Kidney (tissue), 14 donors: ENCODE data around the gene SOCS3. TPM values are rescaled to one million over a fixed set of nuclear protein-coding genes. Genes with fewer than 3 reads are reported as not detected.

Source experiments
- DNase-seq, 5 donors: peaks; one replicate each; pipeline ENCODE4 v3.0.0-alpha.2; 2013 to 2020
- FAIRE-seq: peaks from 2 replicates; lab custom pipeline; 2012; peaks lifted over from hg19 to GRCh38; lab: Jason Lieb, UNC
- H3K27ac ChIP-seq, 2 donors: one replicate each; pipeline ENCODE4 v1.7.0; 2013; ENCODE audit warnings: low read depth in 2 of 2, low read length in 2 of 2, inconsistent platforms in 1 of 2
- H3K27me3 ChIP-seq: one replicate; pipeline ENCODE4 v1.7.1; 2013; ENCODE audit warnings: low read length, inconsistent platforms; ENCODE audit not compliant: control insufficient read depth, insufficient read depth
- H3K36me3 ChIP-seq, 3 donors: one replicate each; pipeline versions ENCODE4 v1.7.0 to v1.7.1; 2013; ENCODE audit warnings: low read length in 3 of 3, control low read depth in 1 of 3, inconsistent platforms in 1 of 3; ENCODE audit not compliant: insufficient read depth in 3 of 3, control insufficient read depth in 2 of 3
- H3K4me1 ChIP-seq, 3 donors: one replicate each; pipeline versions ENCODE4 v1.7.0 to v1.7.1; 2013; ENCODE audit warnings: low read length in 3 of 3, inconsistent platforms in 1 of 3, low read depth in 1 of 3; ENCODE audit not compliant: control insufficient read depth in 2 of 3, insufficient read depth in 2 of 3
- H3K4me3 ChIP-seq, 3 donors: one replicate each; pipeline versions ENCODE4 v1.7.0 to v1.8.1; 2013; ENCODE audit warnings: low read length in 3 of 3, control low read depth in 1 of 3, inconsistent platforms in 1 of 3
- H3K9ac ChIP-seq, 3 donors: one replicate each; pipeline versions ENCODE4 v1.7.0 to v1.7.1; 2013; ENCODE audit warnings: low read length in 3 of 3, control low read depth in 1 of 3, inconsistent platforms in 1 of 3
- H3K9me3 ChIP-seq, 3 donors: one replicate each; pipeline versions ENCODE4 v1.7.0 to v1.7.1; 2013; ENCODE audit warnings: low read length in 3 of 3, control low read depth in 1 of 3, inconsistent platforms in 1 of 3; ENCODE audit not compliant: control insufficient read depth in 2 of 3, insufficient read depth in 1 of 3
- intact Hi-C: fragments of 100-400 bp; cut with DNase I; formaldehyde crosslinking; loops from one replicate; pipeline ENCODE4 v1.11.1; 2022
- polyA plus RNA-seq: library from polyadenylated mRNA; stranded (reverse); fragments of 350-450 nt; fragmentation: Illumina TruSeq; extraction: RNeasy Lipid Tissue Mini Kit (QIAGEN cat#74804); gene quantifications from one replicate; pipeline ENCODE4 v1.2.3, GENCODE V29; 2014; ENCODE audit warnings: low read depth, low replicate concordance; ENCODE audit not compliant: insufficient read depth
- total RNA-seq: library from RNA; stranded (reverse); fragmentation: NEBNext Ultra II Directional; extraction: Animal tissue kit (Norgen Biotek cat#: 25700); gene quantifications from one replicate; pipeline ENCODE4 v1.2.1, GENCODE V29; 2021
- TF ChIP-seq, protein P1 (sequence below): IDR thresholded peaks from 3 replicates; pipeline ENCODE4 v1.5.1; 2012; ENCODE audit warnings: mild to moderate bottlenecking, moderate library complexity, borderline replicate concordance; ENCODE audit not compliant: insufficient read depth; ENCODE audit errors: extremely low read depth
- donor health status: control.
- donor health status: control.
- donor health status: control.
- donor health status: control.
- donor health status: control.
- donor health status: DM: yes; HTN: yes; CAD: no.
- donor health status: Normal renal cell carcinoma (clear cell type).

Gene SOCS3
- total and polyA plus RNA-seq, 2 donors from 2014 or later = 31.2 to 110 TPM

DNA sequence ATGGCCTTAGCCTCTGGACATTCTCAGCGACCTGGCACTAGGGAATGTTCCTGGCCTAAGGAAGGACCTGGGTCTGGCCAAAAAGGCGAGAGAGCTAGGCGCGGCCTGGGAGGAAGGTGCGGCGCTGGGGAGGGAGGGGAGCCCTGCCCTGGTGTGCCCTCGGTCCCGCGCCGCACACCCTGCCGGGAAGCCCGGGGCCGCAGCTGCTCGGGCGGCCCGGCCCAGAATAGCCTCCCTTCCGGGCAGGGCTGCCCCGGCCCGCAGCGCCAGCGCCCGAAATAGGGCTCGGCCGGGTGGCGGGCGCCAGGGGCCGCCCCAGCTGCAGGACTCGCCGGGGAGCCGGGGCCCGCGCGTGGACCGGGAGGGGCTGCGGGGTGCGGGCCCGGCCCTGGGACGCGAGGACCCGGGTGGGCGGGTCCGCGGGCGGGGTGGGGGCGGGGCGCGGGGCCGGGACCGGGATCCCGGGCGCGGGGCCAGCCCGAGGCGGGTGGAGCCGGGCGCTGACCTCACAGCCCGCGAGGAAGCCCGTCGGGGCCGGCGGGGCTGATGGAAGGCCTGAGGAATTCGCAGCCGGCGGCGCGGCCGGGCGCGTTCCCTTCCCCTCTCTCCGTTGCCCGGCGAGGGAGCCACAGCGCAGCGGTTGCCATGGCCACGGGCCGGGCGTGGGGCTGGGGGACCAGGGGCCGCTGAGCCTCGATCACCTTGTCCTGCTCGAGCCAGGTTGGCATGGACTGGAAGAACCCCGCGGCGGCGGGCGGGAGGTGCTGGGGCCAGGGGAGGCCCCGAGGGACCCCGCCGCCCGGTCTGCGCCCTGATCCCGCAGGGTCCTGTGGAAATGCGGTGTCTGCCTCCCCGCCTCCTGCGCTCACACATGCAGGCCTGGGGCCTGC is 18.1 kb downstream of the SOCS3 start:
- Histone ChIP-seq H3K27me3 (no peaks in the 10 kb centered on the region), H3K27ac (peak overlapping the region; percentile 67 to 76), H3K4me3 (no peak overlapping the region), H3K36me3 (no peaks in the 10 kb centered on the region), H3K4me1 (peaks cover 0 to 18% (median 0%) of the 10 kb centered on the region in 3 donors), H3K9ac (no peak overlapping the region), H3K9me3 (no peaks in the 10 kb centered on the region)
- FAIRE-seq (no peak), DNase-seq (peak; percentile 84 to 96 (median 89))
- intact Hi-C loops = no loop called here
- TF ChIP-seq, protein P1, sequence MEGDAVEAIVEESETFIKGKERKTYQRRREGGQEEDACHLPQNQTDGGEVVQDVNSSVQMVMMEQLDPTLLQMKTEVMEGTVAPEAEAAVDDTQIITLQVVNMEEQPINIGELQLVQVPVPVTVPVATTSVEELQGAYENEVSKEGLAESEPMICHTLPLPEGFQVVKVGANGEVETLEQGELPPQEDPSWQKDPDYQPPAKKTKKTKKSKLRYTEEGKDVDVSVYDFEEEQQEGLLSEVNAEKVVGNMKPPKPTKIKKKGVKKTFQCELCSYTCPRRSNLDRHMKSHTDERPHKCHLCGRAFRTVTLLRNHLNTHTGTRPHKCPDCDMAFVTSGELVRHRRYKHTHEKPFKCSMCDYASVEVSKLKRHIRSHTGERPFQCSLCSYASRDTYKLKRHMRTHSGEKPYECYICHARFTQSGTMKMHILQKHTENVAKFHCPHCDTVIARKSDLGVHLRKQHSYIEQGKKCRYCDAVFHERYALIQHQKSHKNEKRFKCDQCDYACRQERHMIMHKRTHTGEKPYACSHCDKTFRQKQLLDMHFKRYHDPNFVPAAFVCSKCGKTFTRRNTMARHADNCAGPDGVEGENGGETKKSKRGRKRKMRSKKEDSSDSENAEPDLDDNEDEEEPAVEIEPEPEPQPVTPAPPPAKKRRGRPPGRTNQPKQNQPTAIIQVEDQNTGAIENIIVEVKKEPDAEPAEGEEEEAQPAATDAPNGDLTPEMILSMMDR = no peak

DNA sequence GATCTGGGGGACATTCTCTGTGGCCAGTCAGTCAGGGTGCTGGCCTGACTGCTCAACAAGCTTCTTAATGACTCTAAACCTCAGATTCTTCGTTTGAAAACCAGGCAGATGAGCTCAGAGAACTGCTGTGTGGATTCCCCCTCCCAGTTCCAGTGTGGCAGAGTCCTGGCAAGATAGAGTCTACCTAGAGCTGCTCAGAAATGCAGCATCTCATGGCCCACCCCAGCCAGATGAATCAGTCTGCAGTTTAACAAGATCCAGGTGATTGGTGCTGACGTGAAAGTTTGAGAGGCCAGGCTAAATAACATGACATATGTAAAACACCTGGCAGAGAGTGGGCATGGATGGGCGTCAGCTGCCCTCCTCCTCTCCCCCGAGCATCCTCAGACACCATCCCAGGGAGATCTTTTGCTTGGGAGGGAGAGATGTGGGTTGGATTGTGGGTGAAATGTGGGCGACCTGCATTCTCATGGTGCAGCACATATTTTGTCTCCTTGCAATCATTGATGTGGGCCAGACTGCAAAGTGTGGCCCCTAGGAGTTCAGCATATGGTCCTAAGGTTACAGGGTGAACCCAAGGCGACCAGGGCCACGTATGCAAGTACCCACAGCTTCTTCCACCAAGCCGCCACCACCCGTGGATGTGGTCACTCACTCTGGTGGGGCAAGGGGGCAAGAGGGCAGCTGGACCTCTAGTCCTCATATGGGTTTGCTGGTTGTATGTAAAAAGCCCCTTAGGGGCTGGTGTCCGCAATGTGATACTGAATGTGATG is 19.5 kb downstream of the SOCS3 start:
- Histone ChIP-seq H3K4me3 (no peak overlapping the region), H3K27me3 (no peaks in the 10 kb centered on the region), H3K27ac (no peak overlapping the region), H3K9ac (no peak overlapping the region), H3K4me1 (peaks cover 0 to 15% (median 0%) of the 10 kb centered on the region in 3 donors), H3K9me3 (no peaks in the 10 kb centered on the region), H3K36me3 (no peaks in the 10 kb centered on the region)
- DNase-seq (no peak), FAIRE-seq (no peak)
- TF ChIP-seq, protein P1 = no peak
- intact Hi-C loops = no loop called here

DNA sequence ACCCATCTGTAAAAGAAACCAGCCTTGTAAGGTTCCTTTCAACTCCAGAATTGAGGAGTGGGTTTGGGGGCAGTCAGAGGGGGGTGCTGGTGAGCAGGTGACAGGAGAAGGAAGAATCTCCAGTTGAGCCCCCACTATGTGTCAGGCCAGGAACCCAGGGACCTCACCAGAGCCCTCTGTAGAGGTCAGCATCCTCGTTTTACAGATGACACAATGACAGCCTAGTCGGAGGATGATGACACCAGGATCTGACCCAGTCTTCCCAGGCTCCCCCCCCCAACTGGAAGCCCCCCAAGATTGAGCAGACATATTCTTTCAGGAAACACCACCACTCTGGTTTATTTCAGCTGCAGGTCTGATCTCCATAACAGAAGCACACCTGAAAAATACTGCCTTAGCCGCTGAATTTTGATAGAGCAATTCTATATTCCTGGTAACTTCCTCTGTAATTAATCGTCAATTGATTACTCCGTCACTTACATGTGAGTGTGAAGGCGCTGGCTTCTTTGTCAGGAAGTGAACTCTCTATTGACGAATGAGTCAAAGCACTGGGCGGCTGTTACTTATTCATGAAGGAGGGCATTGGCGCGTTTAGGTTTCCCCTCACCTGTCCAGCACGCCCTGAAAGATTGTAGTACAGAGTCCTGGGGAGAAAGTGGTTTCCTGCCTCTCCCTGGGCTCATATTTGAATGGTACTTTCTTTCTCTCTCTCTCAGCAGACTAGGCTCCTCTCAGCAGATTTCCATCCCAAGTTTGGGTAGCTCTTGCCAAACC is 21.2 kb downstream of the SOCS3 start:
- Histone ChIP-seq H3K27ac (no peak overlapping the region), H3K9ac (no peak overlapping the region), H3K36me3 (no peaks in the 10 kb centered on the region), H3K4me3 (no peak overlapping the region), H3K4me1 (peaks cover 0 to 7% (median 0%) of the 10 kb centered on the region in 3 donors), H3K9me3 (no peaks in the 10 kb centered on the region), H3K27me3 (no peaks in the 10 kb centered on the region)
- DNase-seq (no peak), FAIRE-seq (no peak)
- TF ChIP-seq, protein P1 = no peak
- intact Hi-C loops = no loop called here
